Pancreas (tissue), 10 donors: Measurements from ENCODE around the gene ANKRD36B. TPM values are rescaled to one million over a fixed set of nuclear protein-coding genes. Genes with fewer than 3 reads are reported as not detected.
A peak's percentile ranks its signal among the peaks of the same experiment; 100 is the strongest.
"Not testable (repeated sequence)": the region's sequence is repeated elsewhere in the genome, so short reads cannot be mapped to it uniquely, and the experiment has no call there.

ENCODE experiments used
- ATAC-seq, 4 donors: fragments of 200-7000 bp; cut with Tn5 transposase; one replicate each; pipeline versions ENCODE4 v1.8.0 to v1.9.1; 2020; ENCODE audit warnings: mild to moderate bottlenecking in 4 of 4, moderate library complexity in 4 of 4
- DNase-seq, 6 donors: peaks; one replicate each; pipeline ENCODE4 v3.0.0-alpha.2; 2020
- FAIRE-seq: peaks from 2 replicates; lab custom pipeline; 2012; peaks lifted over from hg19 to GRCh38; lab: Jason Lieb, UNC
- H3K27ac ChIP-seq, 4 donors: fragments of 200-600 bp; sonication (generic); 1 replicate in 3 of 4; 2 replicates in 1 of 4; pipeline versions ENCODE4 v1.5.0 to v1.8.0; 2020
- H3K27me3 ChIP-seq, 4 donors: fragments of 200-600 bp; one replicate each; pipeline ENCODE4 v1.8.0; 2021
- H3K36me3 ChIP-seq, 3 donors: fragments of 200-600 bp; sonication (generic) in 1 of 3; one replicate each; pipeline versions ENCODE4 v1.5.0 to v1.8.0; 2020 to 2021
- H3K4me1 ChIP-seq, 3 donors: fragments of 200-600 bp; one replicate each; pipeline ENCODE4 v1.8.0; 2021
- H3K4me3 ChIP-seq, 4 donors: fragments of 200-600 bp; sonication (generic) in 2 of 4; one replicate each; pipeline versions ENCODE4 v1.5.0 to v1.8.0; 2020 to 2021
- H3K9me3 ChIP-seq, 4 donors: fragments of 200-600 bp; one replicate each; pipeline ENCODE4 v1.8.0; 2021
- WGBS, 2 donors: extraction: QIAGEN DNeasy Blood & Tissue Kit; methylation state at CpG; one replicate each; pipeline ENCODE4 v1.1.7; 2013; 5-methylcytosine and 5-hydroxymethylcytosine counted together
- intact Hi-C, 3 donors: fragments of 100-400 bp; cut with DNase I; formaldehyde crosslinking; loops; one replicate each; pipeline versions ENCODE4 v1.11.1 to v1.14.2; 2022
- polyA plus RNA-seq, 2 donors: library from polyadenylated mRNA; stranded (reverse); fragments of 200-250 nt; gene quantifications; one replicate each; pipeline ENCODE4 v1.2.3, GENCODE V29; 2013
- total RNA-seq, 6 donors: library from RNA; stranded (reverse); fragmentation: NEBNext Ultra II Directional in 4 of 6; extraction: Animal tissue kit (Norgen Biotek cat#: 25700) in 4 of 6; gene quantifications; one replicate each; pipeline versions ENCODE4 v1.2.1 to v1.2.4, GENCODE V29; 2021 to 2023
- TF ChIP-seq, protein P1 (sequence below), 4 donors: fragments of 200-600 bp; sonication (generic) in 3 of 4; IDR thresholded peaks; one replicate each; pipeline versions ENCODE4 v1.5.0 to v1.8.0; 2021; ENCODE audit warnings: antibody characterized with exemption in 4 of 4
- donor health status: healthy with polysubstance abuse.
- donor health status: DM: no; HTN: no; CAD: no; lungs with moderate emphysema.
- donor health status: DM: no; HTN: no; CAD: no.
- donor health status: control.
- donor health status: control.
- donor health status: Bipolar disorder and iron deficiency.
- donor health status: DM: yes; HTN: yes; CAD: no.
- donor health status: DM: no; HTN: no; CAD: no.
- donor health status: DM: no; HTN: no; CAD: no.
- donor health status: DM: yes; HTN: yes; CAD: no.

ANKRD36B gene
- total and polyA plus RNA-seq, 8 donors = 6.3 to 45.9 (median 14.1) TPM

DNA sequence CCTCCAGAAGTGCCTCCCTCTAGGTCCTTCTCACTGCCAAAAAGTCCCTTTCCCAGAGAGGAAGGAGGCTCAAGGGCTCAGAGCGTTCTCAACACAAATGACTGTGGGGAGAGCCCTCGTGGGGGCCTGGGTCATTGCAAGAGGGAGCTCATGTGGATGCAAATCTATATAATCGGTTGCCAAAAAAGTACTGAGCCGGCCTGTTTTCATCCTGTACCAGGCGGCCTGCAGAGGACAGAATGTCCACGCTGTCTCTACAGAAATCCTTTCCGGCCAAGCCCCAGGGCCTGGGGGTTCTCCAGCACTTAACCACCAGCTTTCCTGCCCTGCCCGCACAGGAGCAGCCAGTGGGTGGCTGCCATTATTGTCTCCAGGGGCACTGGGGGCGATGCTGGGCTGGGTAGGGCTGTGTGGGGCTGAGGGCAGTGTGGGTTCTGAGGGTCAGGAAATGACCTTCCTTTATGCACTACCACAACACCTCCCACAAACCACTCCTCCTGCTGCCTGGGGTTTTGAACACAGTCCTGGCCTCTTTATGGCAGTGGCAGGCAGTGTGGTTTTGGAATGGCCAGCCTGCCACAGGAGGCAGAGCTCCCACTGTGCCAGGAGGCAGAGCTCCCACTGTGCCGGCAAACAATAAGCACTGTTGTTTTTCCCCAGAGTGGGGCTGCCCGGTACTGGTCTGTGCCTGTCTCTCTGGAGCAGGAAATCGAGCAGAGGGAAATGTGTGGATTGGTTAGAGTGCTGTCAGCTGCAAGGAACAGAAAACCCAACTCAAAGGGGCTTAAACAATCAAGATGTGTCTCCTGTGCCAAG, 16.1 kb upstream of the ANKRD36B start:
- 44 to 66% methylated on average over 2 to 3 of the region's 12 CpGs for WGBS, 2 donors
- FAIRE-seq = not testable (repeated sequence)

DNA sequence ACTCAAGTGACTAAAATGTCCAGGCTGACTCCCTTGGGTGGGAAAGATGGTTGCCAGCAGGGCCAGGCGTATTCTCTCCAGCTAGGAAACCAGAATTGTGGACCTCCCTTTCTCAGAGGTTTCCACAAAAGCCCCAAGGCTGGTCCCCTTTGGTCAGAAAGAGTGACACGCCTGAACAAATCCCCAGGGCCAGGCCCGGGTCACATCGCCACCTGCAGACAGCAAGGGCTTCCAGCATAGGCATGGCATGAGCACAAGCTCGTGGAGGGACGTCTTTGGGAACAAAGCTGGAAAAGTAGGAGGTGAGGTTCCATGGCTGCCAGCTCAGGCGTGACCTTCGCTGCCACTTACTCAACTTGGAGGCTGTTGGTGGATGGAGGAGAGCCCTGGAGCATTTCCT, 15.4 kb upstream of the ANKRD36B start:
- intact Hi-C loops, FAIRE-seq, DNase-seq, H3K4me1 ChIP-seq, H3K4me3 ChIP-seq, H3K36me3 ChIP-seq, H3K9me3 ChIP-seq, H3K27ac ChIP-seq, H3K27me3 ChIP-seq: not testable (repeated sequence)
- peak in 2 of 4 donors; percentile 30 to 37 for ATAC-seq
- 65 to 85% methylated on average over 4 to 5 of the region's 8 CpGs for WGBS, 2 donors

More for the DNA sequence above, 16.1 kb upstream of the ANKRD36B start:
- H3K27ac ChIP-seq, H3K27me3 ChIP-seq, H3K9me3 ChIP-seq, H3K4me3 ChIP-seq, DNase-seq, intact Hi-C loops, H3K36me3 ChIP-seq, H3K4me1 ChIP-seq: not testable (repeated sequence)
- peak in 2 of 4 donors; percentile 34 to 77 for ATAC-seq

DNA sequence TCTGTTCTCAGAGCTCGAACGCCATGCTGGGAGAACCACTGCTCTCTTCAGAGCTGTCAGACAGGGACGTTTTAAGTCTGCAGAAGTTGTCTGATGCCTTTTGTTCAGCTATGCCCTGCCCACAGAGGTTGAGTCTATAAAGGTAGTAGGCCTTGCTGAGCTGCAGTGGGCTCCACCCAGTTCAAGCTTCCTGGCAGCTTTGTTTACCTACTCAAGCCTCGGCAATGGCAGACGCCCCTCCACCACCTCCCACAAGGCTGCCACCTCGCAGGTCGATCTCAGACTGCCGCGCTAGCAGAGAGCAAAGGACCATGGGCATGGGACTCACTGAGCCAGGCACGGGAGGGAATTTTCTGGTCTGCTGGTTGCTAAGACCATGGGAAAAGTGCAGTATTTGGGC, 11.9 kb upstream of the ANKRD36B start:
- H3K36me3 ChIP-seq, H3K9me3 ChIP-seq, H3K4me3 ChIP-seq, H3K27ac ChIP-seq, intact Hi-C loops, FAIRE-seq, H3K4me1 ChIP-seq, DNase-seq, ATAC-seq, H3K27me3 ChIP-seq: not testable (repeated sequence)
- WGBS, 2 donors = 48 to 61% methylated on average over 5 to 6 of the region's 10 CpGs

DNA sequence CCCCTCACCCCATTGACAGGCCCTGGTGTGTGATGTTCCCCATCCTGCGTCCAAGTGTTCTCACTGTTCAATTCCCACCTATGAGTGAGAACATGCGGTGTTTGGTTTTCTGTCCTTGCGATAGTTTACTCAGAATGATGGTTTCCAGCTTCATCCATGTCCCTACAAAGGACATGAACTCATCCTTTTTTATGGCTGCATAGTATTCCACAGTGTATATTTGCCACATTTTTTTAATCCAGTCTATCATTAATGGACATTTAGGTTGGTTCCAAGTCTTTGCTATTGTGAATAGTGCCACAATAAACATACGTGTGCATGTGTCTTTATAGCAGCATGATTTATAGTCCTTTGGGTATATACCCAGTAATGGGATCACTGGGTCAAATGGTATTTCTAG, 6.5 kb upstream of the ANKRD36B start:
- not testable (repeated sequence) for FAIRE-seq, ATAC-seq, H3K27me3 ChIP-seq, H3K9me3 ChIP-seq, H3K27ac ChIP-seq, DNase-seq, H3K36me3 ChIP-seq, H3K4me1 ChIP-seq, H3K4me3 ChIP-seq
- intact Hi-C loops = loop anchor here (10.0 kb wide), 1 partner anchor 99 kb away; no protein-coding TSS in a partner anchor
- WGBS, 2 donors = 86 to 90% methylated on average over 3 to 4 of the region's 4 CpGs

DNA sequence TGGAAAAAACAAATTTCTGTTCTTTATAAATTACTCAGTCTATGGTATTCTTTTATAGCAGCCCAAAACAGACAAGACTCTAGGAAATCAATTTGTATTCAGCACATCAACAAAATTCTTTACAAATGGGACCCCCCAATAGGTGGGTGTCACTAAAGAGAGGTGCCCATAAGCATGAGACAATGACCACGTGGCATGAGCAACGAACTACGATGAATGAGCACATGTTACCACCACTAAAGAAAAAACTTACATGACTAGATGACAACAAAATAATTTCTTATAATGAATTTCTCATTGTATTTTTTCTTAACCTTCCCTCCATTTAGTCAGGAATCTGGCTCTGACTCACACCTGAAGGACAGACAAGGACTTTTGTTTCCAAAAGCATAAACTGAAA, 3.8 kb upstream of the ANKRD36B start:
- H3K27ac ChIP-seq, FAIRE-seq, H3K9me3 ChIP-seq, DNase-seq, H3K4me3 ChIP-seq, ATAC-seq, H3K27me3 ChIP-seq, H3K4me1 ChIP-seq, H3K36me3 ChIP-seq: not testable (repeated sequence)
- intact Hi-C loops = loop anchor here (10.0 kb wide), 1 partner anchor 101 kb away; no protein-coding TSS in a partner anchor
- WGBS, 2 donors = 63 to 65% methylated on average over 3 of the region's 3 CpGs

DNA sequence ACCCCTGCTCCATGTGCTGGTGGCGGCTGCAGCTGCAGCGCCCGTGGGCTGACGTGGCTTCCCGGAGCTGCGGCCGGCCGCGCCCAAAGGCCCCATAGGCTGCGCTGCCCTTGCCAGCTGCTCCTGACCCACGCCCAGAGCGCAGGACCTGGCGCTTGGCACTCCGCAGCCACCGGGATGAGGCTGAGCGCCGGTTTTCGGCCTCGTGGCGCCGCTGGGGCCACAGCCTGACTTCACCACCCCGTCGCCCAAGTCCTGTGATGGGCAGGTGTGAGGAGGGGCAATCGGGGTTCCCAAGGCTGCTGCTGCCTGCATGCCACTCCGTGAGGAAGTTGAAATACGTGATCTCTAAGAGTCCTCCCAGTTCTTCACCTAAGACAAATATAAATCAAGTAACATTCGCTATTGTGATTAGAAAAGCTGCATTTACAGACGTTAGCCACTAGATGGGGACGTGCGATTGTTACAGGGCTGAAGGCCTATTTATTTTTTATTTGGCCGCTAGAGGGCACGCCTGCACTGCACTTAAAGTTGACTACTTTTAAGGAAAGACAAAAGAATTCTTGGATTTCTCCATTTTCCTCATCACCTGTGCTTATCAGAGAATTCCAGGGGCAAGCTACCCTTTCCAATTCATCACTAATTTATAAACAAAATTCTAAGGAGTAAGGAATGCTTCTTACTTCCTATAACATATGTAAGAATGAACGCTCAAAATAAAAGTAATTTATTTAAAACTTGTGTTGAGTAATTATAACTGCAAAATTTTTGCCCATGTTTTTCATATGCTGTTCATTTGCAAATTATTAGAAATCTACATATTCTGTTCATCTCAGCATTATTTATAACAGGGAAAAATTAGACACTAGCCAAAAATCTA, 1.1 kb upstream of the ANKRD36B start:
- not testable (repeated sequence) for H3K36me3 ChIP-seq, H3K9me3 ChIP-seq, H3K27me3 ChIP-seq, H3K4me1 ChIP-seq
- WGBS, 2 donors = 2 to 3% methylated on average over 24 to 33 of the region's 33 CpGs
- peak overlapping the region; percentile 31 to 59 (median 56) for H3K4me3 ChIP-seq
- peak overlapping the region; percentile 89 to 94 (median 92) for H3K27ac ChIP-seq
- DNase-seq (peak; percentile 71 to 86 (median 79)), FAIRE-seq (peak; percentile 20), ATAC-seq (peak; percentile 88 to 97 (median 92))
- TF ChIP-seq, protein P1, sequence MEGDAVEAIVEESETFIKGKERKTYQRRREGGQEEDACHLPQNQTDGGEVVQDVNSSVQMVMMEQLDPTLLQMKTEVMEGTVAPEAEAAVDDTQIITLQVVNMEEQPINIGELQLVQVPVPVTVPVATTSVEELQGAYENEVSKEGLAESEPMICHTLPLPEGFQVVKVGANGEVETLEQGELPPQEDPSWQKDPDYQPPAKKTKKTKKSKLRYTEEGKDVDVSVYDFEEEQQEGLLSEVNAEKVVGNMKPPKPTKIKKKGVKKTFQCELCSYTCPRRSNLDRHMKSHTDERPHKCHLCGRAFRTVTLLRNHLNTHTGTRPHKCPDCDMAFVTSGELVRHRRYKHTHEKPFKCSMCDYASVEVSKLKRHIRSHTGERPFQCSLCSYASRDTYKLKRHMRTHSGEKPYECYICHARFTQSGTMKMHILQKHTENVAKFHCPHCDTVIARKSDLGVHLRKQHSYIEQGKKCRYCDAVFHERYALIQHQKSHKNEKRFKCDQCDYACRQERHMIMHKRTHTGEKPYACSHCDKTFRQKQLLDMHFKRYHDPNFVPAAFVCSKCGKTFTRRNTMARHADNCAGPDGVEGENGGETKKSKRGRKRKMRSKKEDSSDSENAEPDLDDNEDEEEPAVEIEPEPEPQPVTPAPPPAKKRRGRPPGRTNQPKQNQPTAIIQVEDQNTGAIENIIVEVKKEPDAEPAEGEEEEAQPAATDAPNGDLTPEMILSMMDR (IDR thresholded peaks at IDR 0.05) = peak; percentile 89 to 97 (median 94)
- intact Hi-C loops = loop anchor here (10.0 kb wide), 1 partner anchor 104 kb away; no protein-coding TSS in a partner anchor

DNA sequence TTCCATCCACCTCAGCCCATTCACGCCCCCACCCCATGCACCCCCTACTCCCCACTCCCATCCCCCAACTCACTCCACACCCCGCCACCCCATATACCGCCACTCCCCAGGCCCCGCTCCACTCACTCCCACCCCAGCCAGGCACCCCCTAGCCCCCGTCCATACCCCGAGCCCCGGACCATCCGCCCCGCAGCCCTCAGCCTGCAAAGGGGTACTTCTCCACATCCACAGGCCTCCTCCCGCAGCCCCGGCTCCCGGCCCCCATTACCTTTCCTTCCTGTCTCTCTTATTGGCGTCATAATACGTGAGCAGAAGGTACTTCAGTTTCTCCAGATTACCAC, 450 bp downstream of the ANKRD36B start:
- H3K27ac ChIP-seq = peak overlapping the region in 3 of 4 donors; percentile 77 to 92 (median 84)
- peak overlapping the region in 3 of 4 donors; percentile 28 to 59 (median 41) for H3K4me3 ChIP-seq
- DNase-seq (peak in 2 of 6 donors; percentile 15 to 43), ATAC-seq (peak in 1 of 4 donors; percentile 3)
- FAIRE-seq, H3K27me3 ChIP-seq, intact Hi-C loops, H3K4me1 ChIP-seq, H3K36me3 ChIP-seq, H3K9me3 ChIP-seq: not testable (repeated sequence)
- 2 to 3% methylated on average over 10 of the region's 14 CpGs for WGBS, 2 donors

DNA sequence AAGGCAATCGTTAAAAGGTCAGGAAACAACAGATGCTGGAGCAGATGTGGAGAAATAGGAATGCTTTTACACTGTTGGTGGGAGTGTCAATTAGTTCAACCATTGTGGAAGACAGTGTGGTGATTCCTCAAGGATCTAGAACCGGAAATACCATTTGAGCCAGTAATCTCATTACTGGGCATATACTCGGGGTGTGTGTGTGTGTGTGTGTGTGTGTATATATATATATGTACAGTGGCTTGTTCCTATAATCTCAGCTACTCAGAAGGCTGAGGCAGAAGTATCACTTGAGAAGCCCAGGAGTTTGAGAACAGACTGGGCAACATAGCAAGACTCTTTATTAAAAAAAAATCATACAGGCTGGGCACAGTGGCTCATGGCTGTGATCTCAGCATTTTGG, 24.0 kb downstream of the ANKRD36B start:
- WGBS, 2 donors = 87 to 92% methylated on average over 3 of the region's 3 CpGs
- FAIRE-seq, H3K27me3 ChIP-seq, H3K4me3 ChIP-seq, H3K36me3 ChIP-seq, H3K9me3 ChIP-seq, ATAC-seq, DNase-seq, H3K4me1 ChIP-seq, intact Hi-C loops, H3K27ac ChIP-seq: not testable (repeated sequence)

DNA sequence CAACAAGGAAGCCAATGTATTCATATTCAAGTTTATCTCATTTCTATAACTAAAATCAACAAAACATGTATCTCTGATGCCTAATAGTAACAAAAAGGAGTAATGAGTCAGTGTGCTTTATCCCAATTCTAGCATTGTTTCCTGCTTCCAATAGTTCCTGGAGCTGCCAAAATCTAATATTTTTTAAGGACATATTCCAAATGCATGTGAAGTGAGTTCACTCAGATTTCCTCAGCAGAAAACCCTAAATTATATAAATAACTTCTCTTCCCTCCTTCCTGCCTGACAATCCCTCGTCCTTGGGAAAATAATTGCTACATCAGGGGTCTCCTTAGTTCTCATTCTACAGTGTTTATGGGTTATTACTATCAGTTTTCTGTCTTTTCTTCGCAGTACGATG, 37.3 kb downstream of the ANKRD36B start:
- intact Hi-C loops, H3K27me3 ChIP-seq, H3K9me3 ChIP-seq, H3K4me3 ChIP-seq, H3K27ac ChIP-seq, ATAC-seq, H3K4me1 ChIP-seq, DNase-seq, FAIRE-seq: not testable (repeated sequence)
- H3K36me3 ChIP-seq = peaks cover 0 to 36% (median 3%) of the 10 kb centered on the region in 3 donors
- 90% methylated on average over 3 of the region's 3 CpGs for WGBS, 2 donors

DNA sequence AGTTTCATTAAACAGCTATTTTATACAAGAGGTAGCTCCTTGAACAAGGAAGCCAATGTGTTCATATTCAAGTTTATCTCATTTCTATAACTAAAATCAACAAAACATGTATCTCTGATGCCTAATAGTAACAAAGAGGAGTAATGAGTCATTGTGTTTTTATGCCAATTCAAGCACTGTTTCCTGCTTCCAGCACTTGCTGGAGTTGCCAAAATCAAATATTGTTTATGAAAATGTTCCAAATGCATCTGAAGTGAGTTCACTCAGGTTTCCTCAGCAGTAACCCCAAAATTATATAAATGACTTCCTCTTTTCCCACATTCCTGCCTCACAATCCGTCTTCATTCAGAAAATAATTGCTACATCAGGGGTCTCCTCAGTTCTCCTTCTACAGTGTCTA, 39.2 kb downstream of the ANKRD36B start:
- H3K4me1 ChIP-seq, H3K4me3 ChIP-seq, H3K9me3 ChIP-seq, H3K27ac ChIP-seq, FAIRE-seq, DNase-seq, ATAC-seq, H3K27me3 ChIP-seq, intact Hi-C loops: not testable (repeated sequence)
- H3K36me3 ChIP-seq = peaks cover 0 to 32% (median 3%) of the 10 kb centered on the region in 3 donors
- no CpG with 5 or more reads among the region's 1 CpG for WGBS, 2 donors
